HCT116 (cell line): ENCODE data around the gene DEF6. TPM values are rescaled to one million over a fixed set of nuclear protein-coding genes. Genes with fewer than 3 reads are reported as not detected.

ENCODE experiments used
- ATAC-seq: fragments of 200-7000 bp; cut with Tn5 transposase; 2 replicates; pipeline ENCODE4 v1.9.1; 2020; ENCODE audit warnings: mild to moderate bottlenecking, moderate library complexity
- BruUV-seq: library from RNA; stranded (reverse); fragments of 400-500 nt; replicated peaks from 2 replicates; lab custom pipeline; 2021; lab: Mats Ljungman, UMichigan
- CTCF ChIA-PET: fragments of 300-600 bp; sonication (Branson Sonifier 250); formaldehyde crosslinking; loops from one replicate; lab custom pipeline; 2021; ENCODE audit warnings: antibody characterized with exemption; lab: Charles Lee
- POLR2A ChIA-PET: fragments of 300-600, 350-600 bp; sonication (Branson Sonifier 250); formaldehyde crosslinking; loops from one replicate; lab custom pipeline; 2021; ENCODE audit warnings: antibody characterized with exemption; lab: Charles Lee
- RAD21 ChIA-PET, 2 experiments: fragments of 300-600 bp; sonication (Branson Sonifier 250); formaldehyde crosslinking; loops; one replicate each; lab custom pipeline; 2023; ENCODE audit warnings: low total read pairs in 2 of 2; ENCODE audit not compliant: uncharacterized antibody in 2 of 2, unreplicated experiment in 2 of 2, low non-redundant PET in 1 of 2; lab: Charles Lee
- DNase-seq: peaks from one replicate; pipeline ENCODE4 v3.0.0-alpha.2; 2010; ENCODE audit warnings: low read depth, low spot score
- H2AFZ ChIP-seq: fragments of 200-600 bp; shearing (Covaris generic), sonication (generic); 2 replicates; pipeline ENCODE4 v1.6.1; 2017; ENCODE audit warnings: low read depth, mixed run types, mixed read lengths, antibody characterized with exemption, low read length; ENCODE audit not compliant: poor library complexity, severe bottlenecking
- H3K27ac ChIP-seq: 2 replicates; pipeline ENCODE4 v1.5.1; 2012; ENCODE audit warnings: low read depth, low read length
- H3K27me3 ChIP-seq: fragments of 200-600 bp; sonication (generic); 2 replicates; pipeline ENCODE4 v1.6.1; 2016; ENCODE audit warnings: mixed run types, low read length, mixed read lengths; ENCODE audit not compliant: insufficient read depth
- H3K36me3 ChIP-seq, 2 experiments: fragments of 200-500 bp in 1 of 2; fragments of 200-600 bp in 1 of 2; sonication (Bioruptor generic) in 1 of 2; sonication (generic) in 1 of 2; 2 replicates each; pipeline versions ENCODE4 v1.5.1 to v1.6.1; 2014 to 2016; ENCODE audit warnings: low read length in 2 of 2, inconsistent platforms in 1 of 2, mixed read lengths in 1 of 2, mixed run types in 1 of 2; ENCODE audit not compliant: insufficient read depth in 2 of 2, control insufficient read depth in 1 of 2
- H3K4me1 ChIP-seq, 2 experiments: fragments of 200-600 bp in 1 of 2; sonication (generic) in 1 of 2; 2 replicates each; pipeline versions ENCODE4 v1.5.1 to v1.6.1; 2012 to 2017; ENCODE audit warnings: low read length in 2 of 2, inconsistent platforms in 1 of 2, mild to moderate bottlenecking in 1 of 2, mixed read lengths in 1 of 2, mixed run types in 1 of 2, moderate library complexity in 1 of 2; ENCODE audit not compliant: insufficient read depth in 2 of 2, control insufficient read depth in 1 of 2
- H3K4me2 ChIP-seq: fragments of 200-600 bp; sonication (generic); 2 replicates; pipeline ENCODE4 v1.6.1; 2017; ENCODE audit warnings: mixed run types, low read length, mixed read lengths
- H3K4me3 ChIP-seq, 2 experiments: fragments of 200-600 bp in 1 of 2; sonication (generic) in 1 of 2; replicated peaks in 1 of 2; 2 replicates each; pipeline ENCODE4 v1.5.1; 2011 to 2016; ENCODE audit warnings: low read length in 2 of 2, control low read depth in 1 of 2, low read depth in 1 of 2, mild to moderate bottlenecking in 1 of 2, mixed read lengths in 1 of 2, mixed run types in 1 of 2
- H3K79me2 ChIP-seq: fragments of 200-600 bp; sonication (generic); 2 replicates; pipeline ENCODE4 v1.6.1; 2017; ENCODE audit warnings: mild to moderate bottlenecking, mixed run types, low read length, moderate library complexity, mixed read lengths; ENCODE audit not compliant: insufficient read depth
- H3K9ac ChIP-seq: fragments of 200-600 bp; sonication (generic); 2 replicates; pipeline ENCODE4 v1.6.1; 2016; ENCODE audit warnings: low read length, mixed read lengths
- H3K9me2 ChIP-seq: fragments of 200-600 bp; sonication (generic), shearing (Covaris generic); 2 replicates; pipeline ENCODE4 v1.6.1; 2017; ENCODE audit warnings: mixed run types, mild to moderate bottlenecking, moderate library complexity; ENCODE audit not compliant: insufficient read depth
- H3K9me3 ChIP-seq, 2 experiments: fragments of 200-500 bp in 1 of 2; fragments of 200-600 bp in 1 of 2; sonication (Bioruptor generic) in 1 of 2; sonication (generic) in 1 of 2; 2 replicates each; pipeline ENCODE4 v1.6.1; 2014 to 2017; ENCODE audit warnings: low read length in 2 of 2, mixed read lengths in 2 of 2, inconsistent platforms in 1 of 2, low read depth in 1 of 2, mild to moderate bottlenecking in 1 of 2, mixed run types in 1 of 2, moderate library complexity in 1 of 2; ENCODE audit not compliant: control insufficient read depth in 1 of 2, insufficient read depth in 1 of 2
- H4K20me1 ChIP-seq: fragments of 200-600 bp; sonication (generic), shearing (Covaris generic); 2 replicates; pipeline ENCODE4 v1.6.1; 2017; ENCODE audit warnings: mixed run types, mild to moderate bottlenecking, moderate library complexity; ENCODE audit not compliant: insufficient read depth
- CBX3 ChIP-seq: IDR thresholded peaks from 2 replicates; pipeline ENCODE4 v1.6.1; 2012; ENCODE audit warnings: low read depth
- CEBPB ChIP-seq: IDR thresholded peaks from 2 replicates; pipeline ENCODE4 v1.6.1; 2012; ENCODE audit warnings: low read depth
- CTCF ChIP-seq, 3 experiments: fragments of 200-600 bp in 1 of 3; sonication (generic) in 1 of 3; IDR thresholded peaks in 2 of 3; conservative IDR thresholded peaks in 1 of 3; 2 replicates each; pipeline ENCODE4 v1.5.1; 2012 to 2017; ENCODE audit warnings: low read depth in 2 of 3, low read length in 2 of 3, antibody characterized with exemption in 1 of 3, borderline replicate concordance in 1 of 3, control low read depth in 1 of 3, mild to moderate bottlenecking in 1 of 3, mixed read lengths in 1 of 3, mixed run types in 1 of 3, moderate library complexity in 1 of 3; ENCODE audit not compliant: insufficient read depth in 1 of 3
- EGR1 ChIP-seq: IDR thresholded peaks from 2 replicates; pipeline ENCODE4 v1.6.1; 2012; ENCODE audit warnings: low read depth
- FOSL1 ChIP-seq: IDR thresholded peaks from 2 replicates; pipeline ENCODE4 v1.6.1; 2012; ENCODE audit warnings: low read depth
- RAD21 ChIP-seq: IDR thresholded peaks from 2 replicates; pipeline ENCODE4 v1.6.1; 2012; ENCODE audit warnings: low read depth, mild to moderate bottlenecking
- SRF ChIP-seq: IDR thresholded peaks from 2 replicates; pipeline ENCODE4 v1.6.1; 2012; ENCODE audit warnings: low read depth
- TCF7L2 ChIP-seq: IDR thresholded peaks from 2 replicates; pipeline ENCODE4 v1.7.0; 2011; ENCODE audit warnings: borderline replicate concordance, inconsistent platforms; ENCODE audit not compliant: insufficient read depth, insufficient read length; ENCODE audit errors: extremely low read depth
- ZBTB33 ChIP-seq: IDR thresholded peaks from 2 replicates; pipeline ENCODE4 v1.6.1; 2011; ENCODE audit warnings: mild to moderate bottlenecking, low read length, moderate library complexity; ENCODE audit not compliant: insufficient replicate concordance; ENCODE audit errors: extremely low read depth
- ZFX ChIP-seq: fragments of 450-650 bp; IDR thresholded peaks from 2 replicates; pipeline ENCODE4 v1.6.1; 2017
- ZNF274 ChIP-seq: fragments of 200-500 bp; sonication (Bioruptor generic); IDR thresholded peaks from 2 replicates; pipeline ENCODE4 v1.6.1; 2014; ENCODE audit warnings: mild to moderate bottlenecking, low read depth, low read length, inconsistent platforms
- intact Hi-C: fragments of 100-400 bp; cut with micrococcal nuclease; formaldehyde crosslinking; loops from 2 replicates; pipeline ENCODE4 v1.10.0; 2022
- total RNA-seq: library from RNA; stranded (reverse); gene quantifications from one replicate; pipeline ENCODE4 v1.2.1, GENCODE V29; 2021; ENCODE audit not compliant: unreplicated experiment

The DEF6 gene
- total RNA-seq, 1 experiment from 2014 or later: 40.4 TPM

- intact Hi-C loops: no loop called here
- RAD21 ChIA-PET: no interaction called here
- DNase-seq: no peak
- POLR2A ChIA-PET: interaction anchor here (0.6 kb wide), 1 partner anchor 103 kb away, joined by 3 read pairs; no protein-coding TSS in a partner anchor
- H3K9me3 ChIP-seq: no peaks in the 10 kb centered on the region
- TF ChIP-seq ZFX (no peak), CBX3 (no peak), CEBPB (no peak), TCF7L2 (no peak), ZNF274 (no peak), FOSL1 (no peak), SRF (no peak), RAD21 (no peak), ZBTB33 (no peak), CTCF (IDR thresholded peaks at IDR 0.05 in 2 of 3, conservative IDR thresholded peaks at IDR 0.05 in 1 of 3; ENCODE audit: borderline replicate concordance in 1 of 3, insufficient read depth in 1 of 3, low read depth in 2 of 3, low read length in 2 of 3) (no peak), EGR1 (no peak)
- no peak for ATAC-seq
- H3K4me2 ChIP-seq: no peak overlapping the region
- H2AFZ ChIP-seq: no peak overlapping the region
- H3K9me2 ChIP-seq: no peaks in the 10 kb centered on the region
- peaks cover 4 to 22% of the 10 kb centered on the region in 2 experiments; a peak in 3 of 4 replicates for H3K4me1 ChIP-seq
- H4K20me1 ChIP-seq: no peaks in the 10 kb centered on the region
- H3K79me2 ChIP-seq: no peaks in the 10 kb centered on the region
- BruUV-seq: no TSS peak
- H3K36me3 ChIP-seq: no peaks in the 10 kb centered on the region
- no peaks in the 10 kb centered on the region for H3K27me3 ChIP-seq
- no peak overlapping the region for H3K9ac ChIP-seq
- CTCF ChIA-PET: interaction anchor here (1.5 kb wide), 1 partner anchor 11 kb away, joined by 6 read pairs; the partner anchor contains the start of gene PPARD
- H3K4me3 ChIP-seq: no peak overlapping the region
- H3K27ac ChIP-seq: no peak overlapping the region
These were observed 33.0 kb downstream of the DEF6 start for GRCh38 chr6:35330541-35331119.
